ENCODE results near the gene IRF2BP2. TPM values are rescaled to one million over a fixed set of nuclear protein-coding genes. Genes with fewer than 3 reads are reported as not detected.

The IRF2BP2 gene
- total RNA-seq, 4 donors from 2014 or later, result 71.4 to 107 (median 93.8) TPM

- TF ChIP-seq EP300 (IDR thresholded peaks at IDR 0.05) (no peak), POLR2A (IDR thresholded peaks at IDR 0.05) (no peak)
- TF ChIP-seq, protein P1, sequence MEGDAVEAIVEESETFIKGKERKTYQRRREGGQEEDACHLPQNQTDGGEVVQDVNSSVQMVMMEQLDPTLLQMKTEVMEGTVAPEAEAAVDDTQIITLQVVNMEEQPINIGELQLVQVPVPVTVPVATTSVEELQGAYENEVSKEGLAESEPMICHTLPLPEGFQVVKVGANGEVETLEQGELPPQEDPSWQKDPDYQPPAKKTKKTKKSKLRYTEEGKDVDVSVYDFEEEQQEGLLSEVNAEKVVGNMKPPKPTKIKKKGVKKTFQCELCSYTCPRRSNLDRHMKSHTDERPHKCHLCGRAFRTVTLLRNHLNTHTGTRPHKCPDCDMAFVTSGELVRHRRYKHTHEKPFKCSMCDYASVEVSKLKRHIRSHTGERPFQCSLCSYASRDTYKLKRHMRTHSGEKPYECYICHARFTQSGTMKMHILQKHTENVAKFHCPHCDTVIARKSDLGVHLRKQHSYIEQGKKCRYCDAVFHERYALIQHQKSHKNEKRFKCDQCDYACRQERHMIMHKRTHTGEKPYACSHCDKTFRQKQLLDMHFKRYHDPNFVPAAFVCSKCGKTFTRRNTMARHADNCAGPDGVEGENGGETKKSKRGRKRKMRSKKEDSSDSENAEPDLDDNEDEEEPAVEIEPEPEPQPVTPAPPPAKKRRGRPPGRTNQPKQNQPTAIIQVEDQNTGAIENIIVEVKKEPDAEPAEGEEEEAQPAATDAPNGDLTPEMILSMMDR (IDR thresholded peaks at IDR 0.05), result no peak
- H3K9me3 ChIP-seq, result no peaks in the 10 kb centered on the region
- DNase-seq (ENCODE audit: low spot score in 2 of 2), result no peak
- 27 to 41% methylated on average over 8 of the region's 8 CpGs for WGBS, 2 donors
- H3K4me3 ChIP-seq, result no peak overlapping the region
- peaks cover 0 to 85% (median 43%) of the 10 kb centered on the region in 4 donors for H3K4me1 ChIP-seq
- H3K36me3 ChIP-seq, result no peaks in the 10 kb centered on the region
- peak overlapping the region; percentile 54 to 90 (median 84) for H3K27ac ChIP-seq
- no peaks in the 10 kb centered on the region for H3K27me3 ChIP-seq
Measured at GRCh38 chr1:234585330-234586055, 24.5 kb downstream of the IRF2BP2 start.

- Histone ChIP-seq H3K27me3 (no peaks in the 10 kb centered on the region), H3K27ac (peak overlapping the region; percentile 54 to 90 (median 84)), H3K9me3 (no peaks in the 10 kb centered on the region), H3K4me3 (no peak overlapping the region), H3K36me3 (no peaks in the 10 kb centered on the region), H3K4me1 (peaks cover 0 to 79% (median 42%) of the 10 kb centered on the region in 4 donors)
- no peak for DNase-seq (ENCODE audit: low spot score in 2 of 2)
- 27 to 49% methylated on average over 4 of the region's 4 CpGs for WGBS, 2 donors
- no peak for TF ChIP-seq POLR2A (IDR thresholded peaks at IDR 0.05)
- TF ChIP-seq, protein P1 (IDR thresholded peaks at IDR 0.05), result peak in 1 of 5 experiments; percentile 21
Measured at GRCh38 chr1:234584926-234585325, 25.1 kb downstream of the IRF2BP2 start.

- Histone ChIP-seq H3K9me3 (no peaks in the 10 kb centered on the region), H3K27ac (peak overlapping the region; percentile 54 to 90 (median 84)), H3K27me3 (no peaks in the 10 kb centered on the region), H3K4me1 (peaks cover 0 to 74% (median 42%) of the 10 kb centered on the region in 4 donors), H3K4me3 (no peak overlapping the region), H3K36me3 (no peaks in the 10 kb centered on the region)
- TF ChIP-seq EP300 (IDR thresholded peaks at IDR 0.05) (no peak), POLR2A (IDR thresholded peaks at IDR 0.05) (no peak)
- TF ChIP-seq, protein P1 (IDR thresholded peaks at IDR 0.05), result no peak
- DNase-seq (ENCODE audit: low spot score in 2 of 2), result no peak
- WGBS, 2 donors, result 39 to 52% methylated on average over 6 of the region's 6 CpGs
Measured at GRCh38 chr1:234584420-234584805, 25.6 kb downstream of the IRF2BP2 start.

DNA sequence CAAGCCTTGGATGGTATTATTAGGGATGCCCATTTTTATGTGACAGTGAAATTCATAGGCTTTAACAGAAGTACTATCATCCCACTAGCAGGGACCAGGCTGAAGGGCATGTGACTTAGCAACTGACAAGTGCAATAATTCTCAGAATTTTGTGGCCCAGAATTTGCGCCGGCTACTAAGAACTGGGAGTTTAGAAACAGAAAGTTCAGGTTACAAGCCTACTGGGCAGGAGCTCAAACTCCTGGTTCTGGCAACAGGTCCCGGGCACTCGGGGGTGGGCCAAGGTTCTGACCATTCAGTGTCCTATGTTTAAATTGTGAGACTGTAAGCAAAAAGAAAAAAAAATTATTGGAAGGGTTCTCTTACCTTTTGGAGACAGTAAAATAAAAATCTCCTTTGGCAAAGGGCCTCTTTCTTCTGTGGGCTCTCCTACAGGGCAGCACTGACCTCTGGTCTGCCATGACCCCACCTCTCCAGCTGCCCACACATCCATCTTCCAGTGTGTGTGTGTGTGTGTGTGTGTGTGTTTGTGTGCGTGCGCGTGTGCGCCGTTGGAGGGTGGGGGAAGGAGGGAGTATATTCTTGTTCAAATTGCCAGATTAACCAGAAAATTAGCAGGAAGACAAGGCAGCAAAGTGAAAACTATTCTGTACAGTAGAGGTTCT, 26.1 kb downstream of the IRF2BP2 start:
- no peak overlapping the region for H3K4me3 ChIP-seq
- DNase-seq (ENCODE audit: low spot score in 2 of 2), result no peak
- peaks cover 0 to 70% (median 42%) of the 10 kb centered on the region in 4 donors for H3K4me1 ChIP-seq
- 35 to 42% methylated on average over 9 of the region's 9 CpGs for WGBS, 2 donors
- H3K27ac ChIP-seq, result peak overlapping the region; percentile 54 to 90 (median 84)
- H3K36me3 ChIP-seq, result no peaks in the 10 kb centered on the region
- H3K27me3 ChIP-seq, result no peaks in the 10 kb centered on the region
- no peaks in the 10 kb centered on the region for H3K9me3 ChIP-seq
- no peak for TF ChIP-seq POLR2A (IDR thresholded peaks at IDR 0.05)

DNA sequence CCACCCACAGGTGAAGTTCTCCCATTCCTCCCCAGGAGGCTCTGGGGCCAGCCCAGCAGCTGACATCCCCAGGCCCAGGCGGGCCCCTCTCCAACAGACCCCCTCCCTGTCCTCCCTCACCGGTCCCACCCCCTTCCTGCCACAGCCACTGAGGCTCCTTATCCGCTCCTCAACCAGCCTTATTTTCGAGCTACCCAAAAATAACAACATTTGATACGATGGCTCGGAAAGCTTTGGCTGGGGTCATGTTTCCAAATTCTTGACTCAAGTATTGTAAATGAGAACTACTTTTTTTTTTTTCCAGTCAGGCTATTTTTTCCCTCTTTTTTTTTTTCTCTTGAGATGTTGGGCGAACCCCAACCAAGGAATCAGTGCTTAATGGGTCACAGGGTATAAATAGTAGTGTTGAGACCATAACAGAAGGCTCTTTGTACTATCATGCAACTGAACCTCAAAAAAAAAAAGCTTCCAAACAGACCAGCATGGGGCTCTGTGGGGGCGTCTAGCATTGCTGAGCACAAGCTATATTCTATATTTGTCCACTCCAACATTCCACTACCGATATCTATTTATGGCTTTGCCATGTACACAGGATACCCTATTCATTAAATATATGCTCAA, 27.2 kb downstream of the IRF2BP2 start:
- no peaks in the 10 kb centered on the region for H3K27me3 ChIP-seq
- no peak for DNase-seq (ENCODE audit: low spot score in 2 of 2)
- TF ChIP-seq EP300 (IDR thresholded peaks at IDR 0.05), result peak; percentile 40 to 52
- no peak for TF ChIP-seq POLR2A (IDR thresholded peaks at IDR 0.05)
- WGBS, 2 donors, result 26 to 31% methylated on average over 9 of the region's 9 CpGs
- H3K9me3 ChIP-seq, result no peaks in the 10 kb centered on the region
- H3K4me3 ChIP-seq, result no peak overlapping the region
- H3K4me1 ChIP-seq, result peaks cover 0 to 63% (median 42%) of the 10 kb centered on the region in 4 donors
- no peaks in the 10 kb centered on the region for H3K36me3 ChIP-seq
- peak overlapping the region; percentile 72 to 90 (median 84) for H3K27ac ChIP-seq

DNA sequence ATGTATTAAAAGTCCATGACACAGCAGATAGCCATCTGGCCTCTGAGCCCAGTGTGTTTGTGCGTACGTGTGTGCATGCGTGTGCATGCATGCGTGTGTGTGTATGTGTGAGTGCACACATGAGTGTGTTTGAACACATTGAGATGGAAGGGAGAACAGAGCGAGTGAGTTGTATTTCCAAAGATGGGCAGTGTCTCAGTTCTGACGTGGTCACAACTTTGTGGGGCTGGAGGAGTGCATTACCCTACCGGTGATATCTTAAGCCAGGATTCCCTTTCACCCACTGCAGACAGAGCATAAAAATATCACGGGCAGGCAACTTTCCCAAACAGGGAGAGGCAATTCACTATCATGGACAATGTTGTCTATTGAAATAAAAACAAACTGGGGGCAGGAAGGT, 27.8 kb downstream of the IRF2BP2 start:
- Histone ChIP-seq H3K4me1 (peaks cover 0 to 58% (median 39%) of the 10 kb centered on the region in 4 donors), H3K27ac (peak overlapping the region; percentile 72 to 90 (median 84)), H3K4me3 (no peak overlapping the region), H3K9me3 (no peaks in the 10 kb centered on the region), H3K36me3 (no peaks in the 10 kb centered on the region), H3K27me3 (no peaks in the 10 kb centered on the region)
- 52 to 54% methylated on average over 8 of the region's 8 CpGs for WGBS, 2 donors
- no peak for TF ChIP-seq POLR2A (IDR thresholded peaks at IDR 0.05)
- TF ChIP-seq EP300 (IDR thresholded peaks at IDR 0.05), result no peak
- TF ChIP-seq, protein P1 (IDR thresholded peaks at IDR 0.05), result no peak
- DNase-seq (ENCODE audit: low spot score in 2 of 2), result no peak

Measured in tibial nerve (tissue), 4 donors.